SK-N-SH (cell line): ENCODE measurements around the gene SOD3.

Experiments
- EZH2phosphoT487 ChIP-seq: fragments of 200-600 bp; sonication (generic); IDR thresholded peaks from 2 replicates; pipeline ENCODE4 v1.6.1; 2017; ENCODE audit warnings: low read depth, mixed run types, mild to moderate bottlenecking, antibody characterized with exemption, moderate library complexity, borderline replicate concordance
- FOXJ3 ChIP-seq: sonication (generic); formaldehyde crosslinking; IDR thresholded peaks from 2 replicates; pipeline ENCODE4 v1.5.1; 2020; ENCODE audit warnings: mild to moderate bottlenecking, missing genetic modification reagents
- FOXM1 ChIP-seq: IDR thresholded peaks from 2 replicates; pipeline ENCODE4 v1.4.0; 2012; ENCODE audit warnings: low read depth, mild to moderate bottlenecking
- GABPA ChIP-seq: IDR thresholded peaks from 2 replicates; pipeline ENCODE4 v1.4.0; 2012; ENCODE audit warnings: low read depth, mild to moderate bottlenecking
- JUND ChIP-seq: IDR thresholded peaks from 2 replicates; pipeline ENCODE4 v1.4.0; 2012
- POLR2AphosphoS5 ChIP-seq: IDR thresholded peaks from 2 replicates; pipeline ENCODE4 v1.6.1; 2012; ENCODE audit warnings: low read depth, low read length
- RAD21 ChIP-seq: IDR thresholded peaks from 2 replicates; pipeline ENCODE4 v1.6.1; 2012; ENCODE audit warnings: mild to moderate bottlenecking, low read length
- SIN3A ChIP-seq: IDR thresholded peaks from 2 replicates; pipeline ENCODE4 v1.6.1; 2012; ENCODE audit warnings: low read depth, mild to moderate bottlenecking, low read length, moderate library complexity, borderline replicate concordance
- TAF1 ChIP-seq: IDR thresholded peaks from 2 replicates; pipeline ENCODE4 v1.6.1; 2012; ENCODE audit warnings: low read depth, mild to moderate bottlenecking, low read length, moderate library complexity, borderline replicate concordance
- YY1 ChIP-seq: IDR thresholded peaks from 2 replicates; pipeline ENCODE4 v1.4.0; 2012; ENCODE audit warnings: low read depth, mild to moderate bottlenecking
- TF ChIP-seq, protein P1 (sequence below): fragments of 200-600 bp; sonication (generic); IDR thresholded peaks from 2 replicates; pipeline ENCODE4 v1.6.1; 2017; ENCODE audit warnings: antibody characterized with exemption, mild to moderate bottlenecking, moderate library complexity
- TF ChIP-seq, protein P2 (sequence below): fragments of 150-350 bp; IDR thresholded peaks from 2 replicates; pipeline ENCODE4 v1.6.1; 2016; ENCODE audit warnings: mild to moderate bottlenecking, low read depth, low read length
- TF ChIP-seq, protein P3 (sequence below): fragments of 150-350 bp; IDR thresholded peaks from 2 replicates; pipeline ENCODE4 v1.6.1; 2017; ENCODE audit warnings: antibody characterized with exemption, low read length, low read depth, borderline replicate concordance

DNA sequence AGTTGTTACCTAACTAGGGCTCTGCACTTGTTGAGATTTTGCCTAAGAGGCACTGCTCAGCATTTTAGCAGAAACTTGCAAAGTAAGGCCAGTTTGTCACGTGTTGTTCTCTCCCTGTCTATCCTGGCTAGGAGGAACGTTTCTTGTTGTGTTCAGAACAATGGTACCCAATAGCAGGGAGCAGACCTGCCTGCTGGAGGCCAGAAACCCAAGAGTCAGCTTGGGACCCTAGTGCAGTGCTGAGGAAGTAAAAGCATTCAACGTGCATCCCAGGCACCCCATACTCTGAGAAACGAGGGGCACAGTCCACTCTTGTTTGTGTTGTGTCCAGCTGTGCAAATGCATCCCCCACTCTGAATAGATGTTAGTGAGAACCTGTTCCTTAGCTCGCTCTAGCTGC lies 42.4 kb downstream of the SOD3 start:
- TF ChIP-seq, protein P1, sequence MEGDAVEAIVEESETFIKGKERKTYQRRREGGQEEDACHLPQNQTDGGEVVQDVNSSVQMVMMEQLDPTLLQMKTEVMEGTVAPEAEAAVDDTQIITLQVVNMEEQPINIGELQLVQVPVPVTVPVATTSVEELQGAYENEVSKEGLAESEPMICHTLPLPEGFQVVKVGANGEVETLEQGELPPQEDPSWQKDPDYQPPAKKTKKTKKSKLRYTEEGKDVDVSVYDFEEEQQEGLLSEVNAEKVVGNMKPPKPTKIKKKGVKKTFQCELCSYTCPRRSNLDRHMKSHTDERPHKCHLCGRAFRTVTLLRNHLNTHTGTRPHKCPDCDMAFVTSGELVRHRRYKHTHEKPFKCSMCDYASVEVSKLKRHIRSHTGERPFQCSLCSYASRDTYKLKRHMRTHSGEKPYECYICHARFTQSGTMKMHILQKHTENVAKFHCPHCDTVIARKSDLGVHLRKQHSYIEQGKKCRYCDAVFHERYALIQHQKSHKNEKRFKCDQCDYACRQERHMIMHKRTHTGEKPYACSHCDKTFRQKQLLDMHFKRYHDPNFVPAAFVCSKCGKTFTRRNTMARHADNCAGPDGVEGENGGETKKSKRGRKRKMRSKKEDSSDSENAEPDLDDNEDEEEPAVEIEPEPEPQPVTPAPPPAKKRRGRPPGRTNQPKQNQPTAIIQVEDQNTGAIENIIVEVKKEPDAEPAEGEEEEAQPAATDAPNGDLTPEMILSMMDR = no peak
- TF ChIP-seq, protein P2, sequence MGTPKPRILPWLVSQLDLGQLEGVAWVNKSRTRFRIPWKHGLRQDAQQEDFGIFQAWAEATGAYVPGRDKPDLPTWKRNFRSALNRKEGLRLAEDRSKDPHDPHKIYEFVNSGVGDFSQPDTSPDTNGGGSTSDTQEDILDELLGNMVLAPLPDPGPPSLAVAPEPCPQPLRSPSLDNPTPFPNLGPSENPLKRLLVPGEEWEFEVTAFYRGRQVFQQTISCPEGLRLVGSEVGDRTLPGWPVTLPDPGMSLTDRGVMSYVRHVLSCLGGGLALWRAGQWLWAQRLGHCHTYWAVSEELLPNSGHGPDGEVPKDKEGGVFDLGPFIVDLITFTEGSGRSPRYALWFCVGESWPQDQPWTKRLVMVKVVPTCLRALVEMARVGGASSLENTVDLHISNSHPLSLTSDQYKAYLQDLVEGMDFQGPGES = no peak
- TF ChIP-seq RAD21 (no peak), EZH2phosphoT487 (no peak), JUND (no peak), YY1 (no peak), GABPA (no peak), SIN3A (no peak), FOXJ3 (no peak), POLR2AphosphoS5 (no peak), TAF1 (no peak), FOXM1 (no peak)
- TF ChIP-seq, protein P3, sequence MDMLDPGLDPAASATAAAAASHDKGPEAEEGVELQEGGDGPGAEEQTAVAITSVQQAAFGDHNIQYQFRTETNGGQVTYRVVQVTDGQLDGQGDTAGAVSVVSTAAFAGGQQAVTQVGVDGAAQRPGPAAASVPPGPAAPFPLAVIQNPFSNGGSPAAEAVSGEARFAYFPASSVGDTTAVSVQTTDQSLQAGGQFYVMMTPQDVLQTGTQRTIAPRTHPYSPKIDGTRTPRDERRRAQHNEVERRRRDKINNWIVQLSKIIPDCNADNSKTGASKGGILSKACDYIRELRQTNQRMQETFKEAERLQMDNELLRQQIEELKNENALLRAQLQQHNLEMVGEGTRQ = no peak
